Right atrium auricular region (tissue), 2 donors: ENCODE measurements around the gene BCL2L1. TPM values are rescaled to one million over a fixed set of nuclear protein-coding genes. Genes with fewer than 3 reads are reported as not detected.

Source experiments
- DNase-seq: peaks from one replicate; pipeline ENCODE4 v3.0.0-alpha.2; 2019; ENCODE audit warnings: low spot score
- H3K27ac ChIP-seq, 2 donors: fragments of 200-600 bp; sonication (generic); 1 replicate in 1 of 2; 2 replicates in 1 of 2; pipeline ENCODE4 v1.5.1; 2016 to 2019
- H3K27me3 ChIP-seq, 2 donors: fragments of 200-600 bp; sonication (generic); one replicate each; pipeline versions ENCODE4 v1.5.1 to v1.6.0; 2017 to 2019
- H3K36me3 ChIP-seq: fragments of 200-600 bp; sonication (generic); one replicate; pipeline ENCODE4 v1.5.1; 2016
- H3K4me1 ChIP-seq, 2 donors: fragments of 200-600 bp; sonication (generic); one replicate each; pipeline versions ENCODE4 v1.5.1 to v1.6.0; 2017 to 2019
- H3K4me3 ChIP-seq, 2 donors: fragments of 200-600 bp; sonication (generic); 1 replicate in 1 of 2; 2 replicates in 1 of 2; pipeline ENCODE4 v1.5.1; 2017 to 2019; ENCODE audit warnings: mild to moderate bottlenecking in 1 of 2, moderate library complexity in 1 of 2
- H3K9me3 ChIP-seq, 2 donors: fragments of 200-600 bp; sonication (generic); one replicate each; pipeline ENCODE4 v1.5.1; 2019
- CTCF ChIP-seq, 2 donors: fragments of 200-600 bp; sonication (generic); IDR thresholded peaks; one replicate each; pipeline ENCODE4 v1.5.1; 2019; ENCODE audit warnings: antibody characterized with exemption in 2 of 2
- total RNA-seq, 2 donors: library from RNA; depleted of rRNA; stranded (reverse); fragments of >200 nt; gene quantifications; one replicate each; pipeline ENCODE4 v1.1.0, GENCODE V29; 2016

BCL2L1 gene
- total RNA-seq, 2 donors from 2014 or later = 84.2 to 93.5 TPM

- Histone ChIP-seq H3K4me1 (peaks cover 0 to 11% of the 10 kb centered on the region in 2 donors), H3K27me3 (no peaks in the 10 kb centered on the region), H3K27ac (no peak overlapping the region), H3K9me3 (no peaks in the 10 kb centered on the region), H3K36me3 (no peaks in the 10 kb centered on the region), H3K4me3 (peak overlapping the region in 1 of 2 donors; percentile 3)
- DNase-seq = no peak
- TF ChIP-seq CTCF (IDR thresholded peaks at IDR 0.05) = no peak
Measured at GRCh38 chr20:31740208-31740607, 17.5 kb upstream of the BCL2L1 start.

GRCh38 chr20:31739550-31739977 is 16.9 kb upstream of the BCL2L1 start:
- Histone ChIP-seq H3K27me3 (no peaks in the 10 kb centered on the region), H3K4me3 (peak overlapping the region; percentile 65 to 69), H3K9me3 (no peaks in the 10 kb centered on the region), H3K27ac (peak overlapping the region; percentile 76 to 78), H3K36me3 (no peaks in the 10 kb centered on the region), H3K4me1 (peaks cover 0 to 11% of the 10 kb centered on the region in 2 donors)
- TF ChIP-seq CTCF (IDR thresholded peaks at IDR 0.05) = no peak
- DNase-seq = no peak

- DNase-seq = peak; percentile 98
- Histone ChIP-seq H3K9me3 (no peaks in the 10 kb centered on the region), H3K4me3 (peak within 1 kb of the TSS; percentile 65 to 69), H3K4me1 (peaks cover 0 to 11% of the 10 kb centered on the region in 2 donors), H3K27ac (peak within 1 kb of the TSS; percentile 76 to 78), H3K27me3 (no peaks in the 10 kb centered on the region), H3K36me3 (no peaks in the 10 kb centered on the region)
- TF ChIP-seq CTCF (IDR thresholded peaks at IDR 0.05) = no peak
Measured at GRCh38 chr20:31738729-31739549, 16.3 kb upstream of the BCL2L1 start, which contains the start of gene TPX2. TPX2 (plus strand) TSS chr20:31739290; CDS start chr20:31757477, 18,187 bp downstream.

GRCh38 chr20:31731321-31731717 is 8.7 kb upstream of the BCL2L1 start:
- no peaks in the 10 kb centered on the region for H3K9me3 ChIP-seq
- no peak overlapping the region for H3K4me3 ChIP-seq
- no peak overlapping the region for H3K27ac ChIP-seq
- DNase-seq = no peak
- TF ChIP-seq CTCF (IDR thresholded peaks at IDR 0.05) = no peak
- H3K4me1 ChIP-seq = no peaks in the 10 kb centered on the region
- H3K36me3 ChIP-seq = no peaks in the 10 kb centered on the region
- no peaks in the 10 kb centered on the region for H3K27me3 ChIP-seq

- H3K9me3 ChIP-seq = no peaks in the 10 kb centered on the region
- peaks cover 0 to 31% of the 10 kb centered on the region in 2 donors for H3K4me1 ChIP-seq
- peak overlapping the region; percentile 96 to 98 for H3K27ac ChIP-seq
- peak overlapping the region; percentile 70 to 76 for H3K4me3 ChIP-seq
- peak; percentile 91 to 97 for TF ChIP-seq CTCF (IDR thresholded peaks at IDR 0.05)
- no peaks in the 10 kb centered on the region for H3K27me3 ChIP-seq
- H3K36me3 ChIP-seq = peaks cover 25% of the 10 kb centered on the region
- peak; percentile 99 for DNase-seq
Measured at GRCh38 chr20:31723319-31724078, 831 bp upstream of the BCL2L1 start.
